Stimulated activated CD8-positive, alpha-beta memory T cell treated with anti-CD3 and anti-CD28 coated beads, Interleukin-15, amount 100 ng/mL, for 48 hours (primary cell): ENCODE data around the gene PBX4.
A peak's percentile ranks its signal among the peaks of the same experiment; 100 is the strongest.
"Not testable (repeated sequence)": the region's sequence is repeated elsewhere in the genome, so short reads cannot be mapped to it uniquely, and the experiment has no call there.

Experiments used
- DNase-seq, 2 donors: peaks; one replicate each; pipeline ENCODE4 v3.0.0-alpha.2; 2020; ENCODE audit warnings: low read depth in 2 of 2

PBX4 gene, protein sequence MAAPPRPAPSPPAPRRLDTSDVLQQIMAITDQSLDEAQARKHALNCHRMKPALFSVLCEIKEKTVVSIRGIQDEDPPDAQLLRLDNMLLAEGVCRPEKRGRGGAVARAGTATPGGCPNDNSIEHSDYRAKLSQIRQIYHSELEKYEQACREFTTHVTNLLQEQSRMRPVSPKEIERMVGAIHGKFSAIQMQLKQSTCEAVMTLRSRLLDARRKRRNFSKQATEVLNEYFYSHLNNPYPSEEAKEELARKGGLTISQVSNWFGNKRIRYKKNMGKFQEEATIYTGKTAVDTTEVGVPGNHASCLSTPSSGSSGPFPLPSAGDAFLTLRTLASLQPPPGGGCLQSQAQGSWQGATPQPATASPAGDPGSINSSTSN

DNA sequence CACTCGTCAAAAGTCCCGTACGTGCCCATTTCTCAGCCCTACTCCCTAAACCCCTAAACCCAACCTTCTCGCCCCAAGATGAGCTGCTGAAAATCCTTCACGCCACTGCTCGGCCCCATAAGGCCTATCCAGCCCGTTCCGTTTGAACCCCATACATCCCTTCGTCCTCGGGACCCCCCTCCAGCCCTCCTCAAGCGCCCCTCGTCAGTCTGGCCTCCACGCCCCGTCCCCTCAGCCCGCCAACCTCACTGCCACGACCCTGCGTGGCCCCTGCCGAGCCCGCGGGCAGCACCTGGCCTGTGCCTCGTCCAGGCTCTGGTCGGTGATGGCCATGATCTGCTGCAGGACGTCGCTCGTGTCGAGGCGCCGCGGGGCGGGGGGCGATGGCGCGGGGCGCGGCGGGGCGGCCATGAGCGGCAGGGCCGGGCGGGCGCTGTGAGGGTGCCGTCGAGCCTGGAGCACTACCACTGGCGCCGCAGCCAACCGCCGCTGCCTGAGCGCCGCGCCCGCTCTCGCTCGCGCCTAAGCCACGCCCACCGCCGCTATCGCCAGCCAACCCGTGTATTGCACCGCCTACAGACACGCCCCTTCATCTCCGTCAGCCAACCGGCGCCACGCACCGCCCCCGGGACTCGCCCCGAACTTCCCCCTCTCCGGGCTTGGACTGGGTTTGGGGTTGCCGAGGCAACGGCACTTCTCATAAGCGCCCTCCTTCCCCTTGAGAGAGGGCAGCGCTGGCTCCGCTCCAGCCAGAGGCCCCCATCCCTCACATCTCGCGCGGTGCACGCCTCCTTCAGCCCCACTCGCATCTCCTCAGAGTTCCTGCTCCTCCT, at the start of gene PBX4:
TSS of gene PBX4 (minus strand) at position 469 of the 833 bp plus-strand sequence. CDS start at position 411, 58 bp downstream.
- DNase-seq: peak; percentile 98 to 99

DNA sequence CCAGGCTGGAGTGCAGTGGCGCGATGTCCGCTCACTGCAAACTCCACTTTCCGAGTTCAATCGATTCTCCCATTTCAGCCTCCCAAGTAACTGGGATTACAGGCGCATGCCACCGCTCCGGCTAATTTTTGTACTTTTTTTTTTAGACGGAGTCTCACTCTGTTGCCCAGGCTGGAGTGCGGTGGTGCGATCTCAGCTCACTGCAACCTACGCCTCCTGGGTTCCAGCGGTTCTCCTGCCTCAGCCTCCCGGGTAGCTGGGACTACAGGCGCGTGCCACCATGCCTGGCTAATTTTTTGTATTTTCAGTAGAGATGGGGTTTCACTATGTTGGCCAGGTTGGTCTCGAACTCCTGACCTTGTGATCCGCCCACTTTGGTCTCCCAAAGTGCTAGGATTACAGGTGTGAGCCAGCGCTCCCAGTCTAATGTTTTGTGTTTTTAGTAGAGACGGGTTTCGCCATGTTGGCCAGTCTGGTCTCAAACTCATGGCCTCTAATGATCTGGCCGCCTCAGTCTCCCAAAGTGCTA, 47.0 kb upstream of the PBX4 start:
- DNase-seq: not testable (repeated sequence)

DNA sequence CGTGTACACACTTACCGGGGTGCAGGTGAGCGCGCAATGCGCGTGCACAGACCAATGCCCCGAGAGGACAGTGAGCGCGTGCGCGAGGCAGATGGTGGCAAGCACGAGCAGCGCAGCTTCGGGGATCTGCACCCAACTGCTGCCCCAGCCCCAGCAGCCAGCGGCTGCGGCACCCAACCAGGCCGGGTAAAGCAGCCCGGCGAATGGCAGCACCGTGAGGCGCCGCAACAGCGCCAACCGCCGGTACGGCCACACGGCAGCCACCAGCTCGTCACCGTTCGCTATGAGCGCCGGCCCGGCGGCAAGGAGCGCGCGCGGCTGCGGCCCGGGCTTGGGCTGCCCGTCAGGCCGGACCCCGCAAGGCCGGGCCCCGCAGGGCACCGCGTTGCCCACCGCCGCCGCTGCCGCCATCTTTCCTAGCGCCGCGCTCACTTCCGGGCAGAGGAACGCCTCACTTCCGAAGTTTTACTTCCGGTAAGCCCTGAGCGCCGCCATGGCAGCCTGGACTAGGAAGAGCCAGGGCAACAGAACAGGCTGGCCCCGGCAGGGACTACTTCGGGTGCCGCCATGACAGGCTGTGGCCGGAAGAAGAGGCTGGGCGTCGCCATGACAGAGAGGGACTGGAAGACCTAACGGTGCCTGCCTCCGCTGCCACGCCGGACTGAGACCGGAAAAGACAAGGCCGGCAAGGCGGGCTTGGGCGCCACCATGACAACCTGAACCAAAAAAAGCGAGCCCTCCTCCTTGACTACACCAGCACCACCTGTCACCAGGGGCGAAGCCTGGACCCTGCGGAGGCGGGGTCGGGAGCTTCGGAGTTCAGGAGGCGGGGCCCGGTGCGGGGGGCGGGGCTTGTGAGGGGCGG, 45.0 kb upstream of the PBX4 start, which contains the start of gene ATP13A1:
TSS of gene ATP13A1 (minus strand) at position 421 of the 865 bp plus-strand sequence. CDS start at position 411, 10 bp downstream.
- peak; percentile 88 to 93 for DNase-seq

DNA sequence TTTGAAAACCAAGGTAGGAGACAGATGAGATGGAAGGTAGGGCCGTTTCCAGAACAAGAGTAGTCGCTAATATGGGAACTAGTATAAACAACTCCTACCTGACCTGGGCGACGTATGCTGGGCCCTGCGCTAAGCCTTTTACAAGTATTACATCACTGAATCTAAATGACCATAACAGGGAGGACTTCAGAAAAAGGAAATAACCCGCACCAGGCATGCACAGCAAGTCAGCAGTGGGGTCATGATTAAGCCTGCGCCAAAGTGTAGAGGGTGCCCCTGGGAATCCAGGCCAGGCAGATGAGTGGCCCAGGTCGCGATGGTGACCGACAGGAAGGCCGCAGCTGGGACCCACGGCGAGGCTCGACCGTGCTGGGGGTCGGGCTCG, 44.4 kb upstream of the PBX4 start:
- no peak for DNase-seq

DNA sequence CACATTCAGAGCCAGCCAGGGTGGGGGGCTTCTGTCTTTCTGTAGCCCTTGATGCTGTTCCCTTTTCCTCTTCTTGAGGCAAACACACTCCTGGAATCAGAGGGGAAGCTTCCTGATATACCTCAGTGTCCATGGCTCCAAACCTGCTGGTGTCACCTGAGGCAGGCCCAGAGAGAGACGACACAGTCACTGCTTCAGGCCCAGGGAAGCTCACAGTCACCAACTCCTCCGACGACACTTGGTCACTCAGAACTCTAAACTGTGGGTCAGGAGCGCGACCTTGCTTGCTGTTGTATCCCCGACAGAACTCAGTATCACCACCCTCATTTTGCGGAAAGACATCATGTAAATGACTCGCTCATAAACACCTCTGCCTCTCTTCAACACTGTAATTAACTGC, 43.9 kb upstream of the PBX4 start:
- no peak for DNase-seq

DNA sequence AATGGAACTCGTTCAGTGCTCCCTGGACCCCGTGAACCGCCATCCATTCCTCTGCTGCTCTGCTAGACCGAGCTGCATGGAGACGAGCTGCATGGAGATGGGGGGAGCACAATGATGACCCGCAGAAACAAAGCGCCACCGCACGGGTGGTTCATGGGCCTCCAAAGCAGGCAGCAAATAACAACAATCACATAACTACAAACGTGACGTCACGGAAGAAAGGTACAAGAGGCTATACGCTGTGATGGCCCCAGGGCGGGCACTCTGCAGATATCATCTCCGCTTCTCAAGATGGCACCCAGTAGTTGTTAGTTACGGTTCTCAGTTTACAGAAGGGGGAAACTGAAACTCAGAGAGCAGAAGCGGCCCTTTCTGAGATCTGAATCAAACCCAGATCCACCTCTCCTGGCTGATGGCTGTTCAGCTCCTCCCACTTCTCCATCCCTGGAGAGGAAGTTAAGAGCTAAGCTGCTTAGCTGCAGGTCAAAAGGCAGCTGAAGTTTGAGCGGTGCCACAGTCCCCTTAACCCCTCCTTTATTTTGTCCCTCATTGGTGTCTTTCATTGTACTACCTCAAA, 43.3 kb upstream of the PBX4 start:
- peak in 1 of 2 donors; percentile 21 for DNase-seq

DNA sequence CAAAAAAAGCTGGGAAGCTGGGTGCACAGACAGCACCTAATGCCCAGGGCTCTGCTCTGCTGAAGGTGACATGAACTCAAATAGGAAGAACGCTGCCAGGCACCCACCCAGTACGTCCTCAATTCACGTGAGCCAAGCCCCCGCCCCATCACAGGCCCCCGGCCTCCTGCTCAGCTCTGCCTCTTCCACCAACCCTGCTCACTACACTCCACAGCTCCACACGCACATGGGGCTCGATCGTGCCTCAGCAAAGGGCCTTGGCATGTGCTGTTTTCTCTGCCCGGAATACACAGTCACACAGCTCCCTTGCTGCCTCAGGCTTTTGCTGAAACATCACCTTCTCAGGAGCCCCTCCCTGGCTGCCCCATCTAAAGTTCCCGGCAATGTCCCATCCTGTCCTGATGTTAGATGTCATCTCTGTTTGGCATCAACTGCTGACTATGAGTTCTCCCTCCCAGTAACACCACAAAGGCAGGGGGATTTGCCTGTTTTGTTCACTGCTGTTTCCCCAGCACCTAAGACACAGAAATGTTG, 42.7 kb upstream of the PBX4 start:
- no peak for DNase-seq

DNA sequence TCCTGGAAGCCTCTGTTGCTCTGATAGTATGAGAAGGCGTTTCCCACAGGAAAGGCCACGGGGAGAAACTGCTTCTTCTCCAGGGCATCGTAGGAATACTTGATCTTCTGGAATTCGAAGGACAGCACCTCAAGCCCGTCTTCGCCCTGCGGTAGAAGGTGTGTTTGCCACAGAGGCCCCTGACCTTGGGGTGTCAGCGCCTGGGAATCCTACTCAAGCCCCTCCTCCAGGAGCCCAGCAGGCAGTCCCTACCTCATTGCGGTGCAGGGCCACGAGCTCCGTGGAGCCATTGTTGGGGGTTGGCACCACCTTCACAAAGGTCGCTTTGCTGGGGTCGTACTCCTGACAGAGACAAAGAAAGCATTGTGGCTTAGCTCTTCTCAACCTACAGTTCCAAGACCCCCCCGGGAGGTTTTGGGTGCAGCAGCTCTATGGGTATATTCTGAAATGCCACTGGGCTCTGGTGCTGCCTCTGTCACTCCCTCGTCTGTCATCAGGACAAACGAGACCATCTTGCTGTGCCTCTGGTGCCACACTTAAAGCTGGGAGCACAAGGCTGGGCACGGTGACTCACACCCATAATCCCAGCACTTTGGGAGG, 41.3 kb upstream of the PBX4 start:
- DNase-seq: no peak

DNA sequence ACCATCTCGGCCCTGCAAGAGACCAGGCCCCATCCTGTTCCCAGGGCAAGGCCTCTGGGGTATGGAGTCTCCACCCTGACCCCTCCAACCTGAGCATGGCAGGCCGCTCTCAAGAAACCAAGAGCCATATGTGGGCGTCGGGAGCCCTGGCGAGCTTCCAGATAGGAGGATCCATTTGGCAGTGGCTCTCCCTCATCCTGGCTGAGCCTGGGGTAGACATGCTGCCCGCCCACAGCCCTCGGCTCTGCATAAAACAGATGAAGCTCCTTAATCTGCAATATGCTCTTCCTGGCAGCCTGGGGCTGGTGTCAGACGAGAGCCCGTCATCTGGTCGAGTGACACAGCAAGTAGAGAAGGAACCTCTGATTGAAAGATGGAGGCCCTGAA, 38.9 kb upstream of the PBX4 start:
- no peak for DNase-seq

DNA sequence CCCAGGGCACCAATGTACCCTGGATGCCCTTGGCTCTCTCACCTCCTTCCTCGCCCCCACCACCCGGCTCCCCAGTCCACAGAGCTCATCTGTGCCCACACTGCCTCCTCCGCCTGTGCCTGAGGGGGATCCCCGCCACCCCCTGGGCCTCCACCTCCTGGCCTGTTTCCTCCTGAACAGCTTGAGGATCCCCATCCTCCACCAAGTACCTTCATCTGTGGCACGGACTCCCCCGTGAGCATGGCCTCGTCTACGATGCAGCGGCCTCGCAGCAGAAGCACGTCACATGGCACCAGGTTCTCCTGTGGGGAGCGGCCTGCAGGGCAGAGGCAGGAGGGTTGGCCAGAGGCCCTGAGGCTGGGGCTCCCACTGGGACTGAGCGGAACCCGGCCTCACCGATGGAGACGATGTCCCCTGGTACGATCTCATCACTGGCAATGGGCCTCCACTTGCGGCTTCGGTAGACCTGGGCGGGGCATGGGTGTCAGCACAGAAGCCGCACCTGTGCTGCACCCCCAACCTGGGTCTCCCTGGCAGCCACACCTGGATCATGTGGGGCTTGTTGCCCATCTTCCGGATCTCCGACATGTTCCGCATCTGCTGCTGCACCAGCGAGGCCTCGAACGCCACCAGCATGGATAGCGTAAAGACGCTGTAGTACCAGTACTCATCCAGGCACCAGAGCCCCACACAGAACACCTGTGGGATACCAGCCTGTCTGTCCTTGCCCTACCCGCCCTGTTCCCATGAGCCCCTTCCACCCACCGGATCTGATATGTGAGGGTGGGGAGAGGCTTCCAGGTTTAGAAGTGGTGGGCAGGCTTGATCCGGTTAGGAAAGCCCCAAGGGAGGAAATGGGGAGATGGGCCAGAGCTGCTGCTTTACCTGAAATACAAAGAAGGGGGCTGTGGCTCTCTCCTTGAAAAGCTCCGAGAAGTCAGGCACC, 38.2 kb upstream of the PBX4 start:
- no peak for DNase-seq

DNA sequence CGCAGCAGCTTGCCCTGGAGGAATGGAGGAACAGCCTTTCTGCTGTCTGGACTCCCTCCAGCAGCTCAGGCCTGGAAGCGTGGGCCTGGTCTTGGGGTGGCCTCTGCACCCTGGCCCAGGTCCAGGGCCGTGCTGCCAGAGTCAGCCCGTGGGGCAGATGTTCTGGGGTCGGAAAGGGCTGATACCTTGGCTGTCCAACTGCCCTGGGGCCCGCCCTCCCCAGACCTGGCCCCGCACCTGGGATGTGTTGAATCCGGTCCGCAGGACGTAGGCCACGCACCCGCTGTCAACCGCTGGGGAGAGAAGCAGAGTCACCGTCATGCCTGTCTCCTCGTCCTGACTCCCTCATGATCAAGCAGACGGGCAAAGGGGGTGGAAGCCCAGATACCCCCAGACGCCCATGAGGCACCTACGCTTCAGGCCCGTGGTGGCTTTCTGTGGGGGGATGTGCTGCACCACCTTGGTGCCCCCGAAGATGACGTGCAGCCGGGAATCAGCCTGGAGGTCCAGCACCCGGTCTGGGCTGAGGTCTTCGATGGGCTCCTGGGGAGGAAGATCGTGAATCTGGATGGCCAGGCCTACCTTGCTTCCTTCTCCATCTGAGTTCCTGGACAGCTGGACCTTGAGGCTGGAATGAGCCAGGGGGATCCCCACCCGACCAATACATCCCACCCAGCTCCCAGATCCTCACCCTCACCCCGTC, 37.3 kb upstream of the PBX4 start:
- DNase-seq: no peak

DNA sequence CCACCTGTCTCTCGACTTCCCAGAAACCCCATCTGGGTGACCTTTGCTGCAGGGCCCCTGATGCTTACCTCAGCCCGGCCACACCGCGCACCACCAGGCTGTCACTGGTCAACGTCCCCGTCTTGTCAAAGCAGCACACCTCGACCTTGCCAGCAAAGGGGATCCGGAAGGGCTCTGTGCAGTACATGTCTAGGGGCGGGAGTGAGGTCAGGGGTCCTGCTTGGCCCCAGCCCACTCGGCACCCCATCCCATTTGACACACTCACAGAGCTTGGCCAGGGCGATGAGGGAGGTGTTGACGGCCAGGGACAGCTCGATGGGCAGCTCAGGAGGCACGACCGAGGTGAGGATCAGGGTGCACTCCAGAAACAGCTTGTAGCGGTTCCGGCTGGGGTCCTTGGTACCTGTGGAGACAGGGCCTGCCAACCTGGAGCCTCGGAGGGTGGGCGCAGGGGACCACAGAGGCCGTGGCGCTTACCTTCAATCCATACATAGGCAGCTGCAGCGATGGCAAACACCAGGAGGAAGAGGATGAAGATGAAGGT, 36.6 kb upstream of the PBX4 start:
- no peak for DNase-seq

DNA sequence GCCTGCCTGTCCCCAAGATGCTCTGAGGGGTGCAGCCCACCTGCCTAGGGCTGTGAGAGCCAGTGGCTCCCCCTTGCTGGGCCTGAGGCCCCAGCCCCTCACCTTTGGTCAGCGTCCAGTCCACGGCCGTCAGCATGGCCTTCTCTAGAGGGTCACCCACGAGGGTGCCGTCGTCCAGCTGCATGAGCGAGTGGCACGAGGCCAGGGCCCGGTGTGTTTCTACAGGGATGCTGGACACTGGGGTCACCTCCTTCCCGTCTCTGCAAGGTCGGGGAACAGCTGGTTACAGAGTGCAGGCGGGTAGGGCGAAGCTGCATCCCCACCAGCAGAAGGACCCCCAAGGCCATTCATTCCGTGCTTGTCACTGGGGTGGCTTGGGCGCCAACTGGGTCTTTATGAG, 36.0 kb upstream of the PBX4 start:
- no peak for DNase-seq

DNA sequence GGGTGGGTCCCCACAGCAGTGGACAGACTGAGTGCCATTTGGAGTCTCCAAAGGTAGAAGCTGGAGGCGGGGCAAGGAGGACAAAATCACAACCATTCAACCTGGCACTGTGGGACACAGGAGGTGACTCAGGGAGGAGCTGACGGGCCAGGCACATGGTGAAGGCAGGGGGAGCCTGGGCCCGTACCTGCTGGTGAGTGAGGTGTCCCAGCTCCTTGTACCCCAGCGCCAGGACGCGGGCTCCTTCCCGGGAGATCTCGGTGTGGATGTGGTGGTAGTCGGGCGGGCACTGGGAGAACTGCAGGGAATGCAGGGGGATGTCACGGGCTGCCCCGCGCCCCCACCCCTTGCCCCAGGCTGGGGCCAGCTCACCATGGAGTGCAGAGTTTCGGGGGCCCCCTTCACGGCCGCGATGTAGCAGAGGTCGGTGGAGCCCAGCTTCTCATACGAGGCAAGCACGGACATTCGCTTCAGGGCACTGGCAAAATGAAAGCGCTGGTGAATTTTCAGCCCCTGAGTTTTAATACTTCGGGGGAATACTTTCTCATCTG, 35.2 kb upstream of the PBX4 start:
- DNase-seq: no peak

DNA sequence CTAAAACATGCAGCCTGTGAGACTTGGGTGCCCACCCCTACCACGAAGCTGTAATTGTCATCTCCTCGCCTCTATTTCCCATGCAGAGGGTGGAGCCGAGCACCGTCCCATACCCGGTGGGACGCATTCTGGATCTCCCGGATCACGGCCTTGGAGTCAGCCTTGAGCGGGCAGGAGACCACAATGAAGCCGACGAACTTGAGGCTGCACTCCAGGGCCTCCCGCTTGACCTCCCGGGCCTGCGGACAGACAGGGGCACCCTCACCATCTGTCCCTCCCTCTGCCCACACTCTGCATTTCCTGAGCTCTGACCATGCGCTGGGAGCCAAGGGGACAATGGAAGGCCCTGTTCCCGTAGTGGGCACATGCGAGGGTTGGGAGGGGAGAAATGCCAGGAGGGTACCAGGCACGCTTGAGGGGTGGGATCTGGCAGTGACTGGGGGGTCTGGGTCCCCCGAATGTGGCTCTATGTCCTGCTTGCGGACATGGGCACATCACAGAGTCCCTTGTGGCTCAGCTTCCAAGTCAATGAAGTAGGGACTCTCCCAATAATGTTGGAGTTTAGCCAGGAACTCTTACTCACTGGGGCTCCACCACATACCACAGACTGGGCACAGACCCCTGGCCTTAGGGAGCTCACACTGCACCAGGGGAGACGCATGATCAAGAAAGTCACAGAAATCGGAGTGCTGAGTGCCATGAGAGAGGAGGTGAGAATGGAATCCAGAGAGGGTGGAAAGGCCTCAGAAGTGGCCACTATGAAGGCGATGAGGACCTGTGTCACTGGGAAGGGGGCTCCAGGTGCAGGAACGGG, 34.2 kb upstream of the PBX4 start:
- no peak for DNase-seq

DNA sequence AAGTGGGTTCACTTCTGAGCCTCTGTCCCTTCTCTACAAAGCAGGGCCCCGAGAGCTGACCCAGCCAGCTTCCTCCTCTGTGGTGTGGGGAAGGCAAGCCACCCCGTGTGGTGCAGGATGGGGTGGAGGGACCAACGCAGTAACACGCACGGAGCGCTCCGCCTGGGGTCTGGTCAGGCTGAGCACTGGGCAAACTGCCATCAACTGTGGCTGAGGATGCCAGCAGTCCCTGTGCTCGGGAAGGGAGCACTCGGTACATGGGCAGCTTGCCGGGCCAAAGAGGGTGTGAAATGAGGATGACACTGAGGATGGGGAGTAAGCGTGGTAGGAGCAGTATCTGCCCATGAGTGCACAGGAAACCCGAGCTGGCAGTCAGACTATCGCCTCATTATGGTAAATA, 32.6 kb upstream of the PBX4 start:
- no peak for DNase-seq

DNA sequence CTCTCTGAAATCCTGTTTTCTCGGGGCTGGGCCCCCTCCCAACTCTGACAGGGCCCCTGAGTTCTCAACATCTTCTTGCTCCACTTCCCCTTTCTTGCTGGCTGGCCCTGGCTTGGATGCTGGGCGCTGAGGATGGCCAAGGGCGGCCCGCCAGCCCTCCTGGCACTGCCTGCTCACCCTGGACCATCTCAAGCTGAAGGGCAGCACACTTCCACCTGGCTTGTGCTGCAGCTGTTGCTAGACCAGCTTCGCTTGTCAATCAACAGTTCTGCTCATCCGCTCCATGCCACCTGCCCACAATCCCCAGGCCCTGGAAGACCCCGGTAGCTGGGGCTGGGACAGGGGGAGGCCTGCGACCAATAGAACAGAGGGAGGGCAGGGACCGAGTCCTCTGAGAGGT, 31.8 kb upstream of the PBX4 start:
- no peak for DNase-seq
